Adipocyte (in vitro differentiated cells): ENCODE measurements around the gene CXCL16.

Experiments
- DNase-seq: peaks from one replicate; pipeline ENCODE4 v3.0.0-alpha.2; 2015; ENCODE audit warnings: low read depth
- H3K27me3 ChIP-seq: replicated peaks from 2 replicates; pipeline ENCODE4 v1.7.0; 2013; ENCODE audit warnings: mild to moderate bottlenecking, low read length, moderate library complexity; ENCODE audit not compliant: control insufficient read depth, insufficient read depth
- H3K36me3 ChIP-seq: 2 replicates; pipeline ENCODE4 v1.7.0; 2013; ENCODE audit warnings: low read length, mild to moderate bottlenecking, moderate library complexity; ENCODE audit not compliant: control insufficient read depth, insufficient read depth, severe bottlenecking
- H3K4me1 ChIP-seq: 2 replicates; pipeline ENCODE4 v1.7.0; 2013; ENCODE audit warnings: mild to moderate bottlenecking, low read length, moderate library complexity; ENCODE audit not compliant: control insufficient read depth, insufficient read depth
- H3K4me3 ChIP-seq: 2 replicates; pipeline ENCODE4 v1.7.0; 2013; ENCODE audit warnings: mild to moderate bottlenecking, low read length, moderate library complexity
- H3K9ac ChIP-seq: 2 replicates; pipeline ENCODE4 v1.7.0; 2013; ENCODE audit warnings: mild to moderate bottlenecking, low read length, moderate library complexity
- H3K9me3 ChIP-seq: 2 replicates; pipeline ENCODE4 v1.7.0; 2013; ENCODE audit warnings: mild to moderate bottlenecking, low read length, moderate library complexity; ENCODE audit not compliant: control insufficient read depth

CXCL16 gene

DNA sequence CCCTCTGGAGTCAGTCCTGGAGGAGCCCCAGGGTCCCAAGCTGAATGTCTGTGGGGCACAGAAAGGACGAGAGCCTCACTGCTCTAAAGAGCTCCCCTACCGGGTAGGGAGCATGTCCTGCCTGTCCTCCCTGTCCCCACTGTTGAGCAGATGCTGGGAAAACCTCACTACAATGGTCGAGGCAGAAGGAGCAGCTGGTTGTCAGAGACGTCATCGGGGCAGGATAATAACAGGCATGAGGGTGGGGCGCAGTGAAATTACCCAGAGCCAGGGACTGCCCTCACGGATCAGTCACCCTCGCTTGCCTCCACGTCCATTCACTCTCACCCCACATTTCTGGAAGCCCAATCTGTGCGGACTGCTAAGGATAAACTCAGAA is 32.5 kb upstream of the CXCL16 start:
- no peak for DNase-seq
- peaks cover 31% of the 10 kb centered on the region for H3K27me3 ChIP-seq
- H3K4me1 ChIP-seq = no peaks in the 10 kb centered on the region
- H3K36me3 ChIP-seq = no peaks in the 10 kb centered on the region
- no peak overlapping the region for H3K4me3 ChIP-seq
- H3K9ac ChIP-seq = no peak overlapping the region
- H3K9me3 ChIP-seq = no peaks in the 10 kb centered on the region

DNA sequence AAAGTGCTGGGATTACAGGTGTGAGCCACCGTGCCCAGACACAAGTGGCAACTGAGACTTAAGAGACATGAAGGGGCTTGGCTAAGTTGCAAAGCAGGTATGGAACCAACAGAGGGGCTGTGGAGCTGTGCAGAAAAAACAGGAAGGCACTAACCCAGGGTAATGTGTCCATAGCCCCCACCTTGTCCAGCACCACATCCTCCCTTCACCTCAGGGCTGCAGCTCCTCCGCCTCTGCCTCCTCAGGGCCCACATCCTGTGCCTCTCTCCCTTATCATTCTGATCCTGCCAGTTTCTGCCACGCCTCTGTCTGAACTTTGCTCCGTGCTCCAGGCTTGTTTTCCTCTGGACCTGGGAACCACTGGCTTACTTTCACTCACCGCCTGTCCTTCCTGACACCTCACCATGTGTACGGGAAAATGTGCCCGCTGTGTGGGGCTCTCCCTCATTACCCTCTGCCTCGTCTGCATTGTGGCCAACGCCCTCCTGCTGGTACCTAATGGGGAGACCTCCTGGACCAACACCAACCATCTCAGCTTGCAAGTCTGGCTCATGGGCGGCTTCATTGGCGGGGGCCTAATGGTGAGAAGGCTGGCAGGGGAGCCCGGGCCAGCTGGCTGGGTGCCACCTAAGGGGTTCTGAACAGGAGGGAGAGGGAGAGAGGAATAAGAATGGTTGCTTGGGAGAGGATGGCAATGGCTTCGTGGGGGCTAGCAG is 31.9 kb upstream of the CXCL16 start, which contains the start of gene TM4SF5:
Gene TM4SF5, plus strand, starts transcription at position 368 of the 716 bp plus-strand sequence. Its CDS starts 37 bp downstream, at position 405.
- Histone ChIP-seq H3K36me3 (no peaks in the 10 kb centered on the region), H3K4me3 (no peak within 1 kb of the TSS), H3K27me3 (peaks cover 28% of the 10 kb centered on the region), H3K9me3 (no peaks in the 10 kb centered on the region), H3K4me1 (no peaks in the 10 kb centered on the region), H3K9ac (no peak within 1 kb of the TSS)
- DNase-seq = no peak

DNA sequence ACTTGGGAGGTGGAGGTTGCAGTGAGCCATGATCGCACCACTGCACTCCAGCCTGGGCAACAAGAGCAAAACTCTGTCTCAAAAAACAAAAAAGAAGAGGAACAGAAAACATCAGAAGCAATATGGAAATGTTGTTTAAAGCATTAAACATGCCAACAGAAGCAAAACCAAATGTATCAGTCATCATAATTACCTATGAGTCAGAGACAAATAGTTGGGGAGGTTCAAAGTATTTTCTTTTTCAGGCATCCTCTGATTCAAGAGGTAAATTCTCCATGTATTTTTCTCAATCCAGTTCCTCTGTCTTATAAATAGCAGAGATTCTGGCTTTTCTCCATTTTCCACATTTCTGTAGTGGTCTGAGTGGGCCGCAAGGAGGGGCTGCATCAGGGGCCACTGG is 29.9 kb upstream of the CXCL16 start:
- Histone ChIP-seq H3K4me1 (no peaks in the 10 kb centered on the region), H3K9me3 (no peaks in the 10 kb centered on the region), H3K9ac (no peak overlapping the region), H3K27me3 (peaks cover 27% of the 10 kb centered on the region), H3K36me3 (no peaks in the 10 kb centered on the region), H3K4me3 (no peak overlapping the region)
- DNase-seq = peak; percentile 15

DNA sequence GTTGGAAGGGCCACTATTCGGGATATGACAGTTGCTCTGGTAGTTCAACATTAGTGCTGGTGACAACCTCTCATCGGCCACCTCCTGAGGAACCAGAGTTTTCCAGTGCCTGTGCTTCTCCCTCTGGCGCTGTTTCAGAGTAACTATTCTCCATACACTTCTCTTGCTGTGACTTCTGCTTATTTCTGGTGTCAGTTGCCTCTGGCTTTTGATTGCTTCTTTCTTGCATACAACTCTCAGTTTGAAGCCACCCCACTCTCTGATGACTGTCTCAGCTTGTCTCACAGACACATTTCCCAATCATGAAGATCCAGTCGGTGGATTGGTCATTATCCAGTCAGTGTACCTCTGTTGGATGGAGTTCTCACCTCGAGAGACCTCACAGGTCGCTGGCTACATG is 28.6 kb upstream of the CXCL16 start:
- Histone ChIP-seq H3K36me3 (no peaks in the 10 kb centered on the region), H3K4me1 (no peaks in the 10 kb centered on the region), H3K27me3 (peaks cover 25% of the 10 kb centered on the region), H3K9me3 (no peaks in the 10 kb centered on the region), H3K9ac (no peak overlapping the region), H3K4me3 (no peak overlapping the region)
- DNase-seq = no peak

DNA sequence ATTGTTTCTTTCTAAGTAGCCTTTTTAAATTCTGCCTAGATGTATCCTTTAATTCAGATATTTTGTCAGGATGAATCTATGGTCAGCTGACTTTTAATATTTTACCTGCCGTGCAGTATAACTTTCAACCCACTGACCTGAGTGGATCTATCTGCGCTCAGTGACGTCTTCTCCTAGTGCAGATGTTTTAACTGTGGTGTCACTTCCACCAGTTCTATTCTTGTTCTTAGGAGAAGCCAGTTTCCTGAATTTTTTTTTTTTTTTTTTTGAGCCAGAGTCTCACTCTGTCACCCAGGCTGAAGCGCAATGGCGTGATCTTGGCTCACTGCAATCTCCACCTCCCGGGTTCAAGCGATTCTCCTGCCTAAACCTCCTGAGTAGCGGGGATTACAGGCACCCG is 27.0 kb upstream of the CXCL16 start:
- no peak for DNase-seq
- no peaks in the 10 kb centered on the region for H3K9me3 ChIP-seq
- no peak overlapping the region for H3K4me3 ChIP-seq
- H3K27me3 ChIP-seq = peaks cover 17% of the 10 kb centered on the region
- no peak overlapping the region for H3K9ac ChIP-seq
- no peaks in the 10 kb centered on the region for H3K36me3 ChIP-seq
- H3K4me1 ChIP-seq = no peaks in the 10 kb centered on the region

DNA sequence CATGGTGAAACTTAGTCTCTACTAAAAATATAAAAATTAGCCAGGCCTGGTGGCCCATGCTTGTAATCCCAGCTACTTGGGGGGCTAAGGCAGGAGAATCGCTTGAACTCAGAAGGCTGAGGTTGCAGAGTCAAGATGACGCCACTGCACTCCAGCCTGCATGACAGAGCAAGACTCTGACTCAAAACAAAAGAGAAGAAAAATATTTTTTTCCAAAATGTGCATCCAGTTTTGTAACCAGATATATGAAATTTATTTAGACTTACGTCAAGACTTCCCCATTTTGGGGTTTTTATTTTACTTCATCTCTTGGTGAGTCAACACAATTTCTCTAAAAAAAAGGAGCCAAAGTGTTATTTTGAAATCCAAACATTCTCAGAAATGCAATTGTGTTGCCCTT is 26.5 kb upstream of the CXCL16 start:
- no peaks in the 10 kb centered on the region for H3K4me1 ChIP-seq
- H3K27me3 ChIP-seq = peaks cover 14% of the 10 kb centered on the region
- peak; percentile 45 for DNase-seq
- no peak overlapping the region for H3K9ac ChIP-seq
- no peaks in the 10 kb centered on the region for H3K9me3 ChIP-seq
- no peaks in the 10 kb centered on the region for H3K36me3 ChIP-seq
- no peak overlapping the region for H3K4me3 ChIP-seq

DNA sequence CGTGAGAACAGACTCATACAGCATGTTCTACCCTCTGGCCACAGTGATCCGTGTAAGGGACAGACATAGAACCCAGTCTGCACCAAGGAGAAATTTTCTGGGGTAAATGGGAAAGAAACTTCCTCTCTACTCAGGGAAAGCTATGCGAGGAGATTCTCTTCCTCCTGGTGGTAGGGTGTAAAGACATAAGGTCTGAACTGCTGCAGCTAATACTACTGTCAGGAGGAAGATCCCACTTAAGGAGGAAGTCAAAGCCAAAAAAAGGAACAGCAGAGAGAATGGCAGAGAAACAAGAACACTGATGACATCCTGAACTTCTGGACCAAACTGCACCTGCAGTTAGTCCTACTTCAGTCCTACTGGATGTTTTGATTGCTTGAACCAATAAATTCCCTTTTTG is 24.9 kb upstream of the CXCL16 start:
- Histone ChIP-seq H3K27me3 (peaks cover 25% of the 10 kb centered on the region), H3K9ac (no peak overlapping the region), H3K4me1 (no peaks in the 10 kb centered on the region), H3K36me3 (no peaks in the 10 kb centered on the region), H3K9me3 (no peaks in the 10 kb centered on the region), H3K4me3 (no peak overlapping the region)
- no peak for DNase-seq

DNA sequence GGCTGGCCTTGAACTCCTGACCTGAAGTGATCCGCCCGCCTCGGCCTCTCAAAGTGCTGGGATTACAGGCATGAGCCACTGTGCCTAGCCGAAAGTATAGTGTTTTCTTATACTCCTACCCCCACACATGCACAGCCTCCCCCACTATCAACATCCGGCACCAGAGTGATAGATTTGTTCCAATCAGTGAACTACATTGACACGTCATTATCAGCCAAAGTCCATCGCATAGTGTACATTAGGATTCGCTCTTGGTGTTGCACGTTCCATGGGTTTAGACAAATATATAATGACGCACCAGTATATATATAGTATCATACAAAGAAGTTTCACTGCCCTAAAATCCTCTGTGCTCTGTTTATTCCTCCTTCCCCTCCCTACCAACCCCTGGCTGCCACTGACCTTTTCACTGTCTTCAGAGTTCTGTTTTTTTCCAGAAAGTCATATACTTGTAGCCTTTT is 20.1 kb upstream of the CXCL16 start:
- Histone ChIP-seq H3K36me3 (no peaks in the 10 kb centered on the region), H3K27me3 (peaks cover 45% of the 10 kb centered on the region), H3K9me3 (no peaks in the 10 kb centered on the region), H3K9ac (no peak overlapping the region), H3K4me3 (no peak overlapping the region), H3K4me1 (no peaks in the 10 kb centered on the region)
- DNase-seq = no peak

DNA sequence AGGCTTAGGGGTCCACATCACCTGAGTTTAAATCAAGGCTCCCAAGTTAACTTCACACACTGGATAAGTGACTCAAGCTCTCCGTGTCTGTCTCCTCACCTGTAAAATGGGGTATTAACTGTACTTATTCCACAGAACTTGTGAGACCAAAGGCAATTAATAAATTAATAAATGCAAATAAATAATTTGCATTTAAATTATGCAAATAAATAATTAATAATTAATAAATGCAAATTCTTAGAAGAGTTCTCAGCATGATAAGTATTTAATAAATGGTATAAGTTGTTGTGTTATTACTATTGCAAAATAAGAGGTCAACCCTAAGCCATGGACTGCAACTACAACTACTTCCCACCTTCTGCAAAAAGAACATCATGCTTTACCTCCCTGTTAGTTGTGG is 13.7 kb upstream of the CXCL16 start:
- Histone ChIP-seq H3K27me3 (peaks cover 61% of the 10 kb centered on the region), H3K9me3 (no peaks in the 10 kb centered on the region), H3K4me1 (no peaks in the 10 kb centered on the region), H3K36me3 (no peaks in the 10 kb centered on the region), H3K9ac (no peak overlapping the region), H3K4me3 (no peak overlapping the region)
- DNase-seq = no peak

DNA sequence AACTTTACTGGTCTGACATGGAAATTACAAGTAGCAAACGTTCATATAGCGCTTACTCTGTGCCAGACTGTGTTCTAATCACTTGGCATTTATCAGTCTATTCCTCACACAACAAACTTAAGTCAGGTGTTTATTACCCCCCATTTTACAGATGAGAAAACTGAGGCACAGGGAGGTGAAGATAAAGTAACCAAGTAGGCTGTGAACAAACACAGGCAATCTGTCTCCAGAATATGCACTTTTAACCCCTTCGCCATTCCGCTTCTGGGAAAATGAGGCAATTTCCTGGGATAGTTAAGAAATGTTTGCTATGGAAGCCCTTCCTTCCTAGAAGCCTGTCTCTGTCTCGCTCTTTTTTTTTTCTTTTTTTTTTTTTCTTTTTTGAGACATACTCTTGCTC is 12.2 kb upstream of the CXCL16 start:
- DNase-seq = no peak
- no peak overlapping the region for H3K4me3 ChIP-seq
- no peak overlapping the region for H3K9ac ChIP-seq
- H3K36me3 ChIP-seq = no peaks in the 10 kb centered on the region
- peaks cover 49% of the 10 kb centered on the region for H3K27me3 ChIP-seq
- H3K4me1 ChIP-seq = no peaks in the 10 kb centered on the region
- H3K9me3 ChIP-seq = no peaks in the 10 kb centered on the region

DNA sequence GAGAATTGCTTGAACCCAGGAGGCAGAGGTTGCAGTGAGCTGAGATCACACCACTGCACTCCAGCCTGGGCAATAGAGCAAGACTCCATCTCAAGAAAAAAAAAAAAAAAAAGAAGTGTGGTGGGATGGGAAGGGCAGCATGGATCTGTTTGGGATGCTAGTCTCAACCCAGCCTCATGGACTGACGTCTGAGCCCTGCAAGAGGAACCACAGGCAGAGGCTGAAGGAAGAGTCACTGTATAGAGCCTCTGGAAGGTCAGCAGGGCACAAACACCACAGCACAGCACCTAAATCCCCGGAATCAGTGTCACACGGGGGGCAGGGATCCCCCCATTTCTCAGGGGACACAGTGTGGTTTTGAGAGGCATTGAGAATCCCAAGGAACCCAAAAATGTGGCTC is 10.9 kb upstream of the CXCL16 start:
- Histone ChIP-seq H3K36me3 (no peaks in the 10 kb centered on the region), H3K27me3 (peaks cover 52% of the 10 kb centered on the region), H3K9me3 (no peaks in the 10 kb centered on the region), H3K9ac (no peak overlapping the region), H3K4me3 (no peak overlapping the region), H3K4me1 (no peaks in the 10 kb centered on the region)
- no peak for DNase-seq

DNA sequence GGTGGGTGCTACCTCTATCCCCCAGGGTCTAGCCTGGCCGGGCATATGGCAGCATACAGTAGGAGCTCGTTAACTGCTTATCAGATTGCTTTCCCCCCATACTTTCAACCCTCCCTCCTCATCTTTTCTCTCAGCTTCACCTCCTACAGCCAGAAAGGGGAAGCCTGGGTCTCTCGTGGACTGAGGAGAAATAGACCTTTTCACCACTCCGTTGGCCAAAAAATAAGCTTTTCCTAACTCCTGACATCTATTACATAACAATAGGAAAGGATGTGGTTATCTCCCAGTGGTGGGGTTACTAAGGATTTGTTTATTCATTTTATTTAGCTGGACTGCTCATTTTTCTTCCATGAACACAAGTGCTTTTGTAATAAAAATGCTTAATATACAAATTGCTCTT is 9.0 kb upstream of the CXCL16 start:
- Histone ChIP-seq H3K4me3 (no peak overlapping the region), H3K36me3 (no peaks in the 10 kb centered on the region), H3K27me3 (peaks cover 55% of the 10 kb centered on the region), H3K9me3 (no peaks in the 10 kb centered on the region), H3K4me1 (no peaks in the 10 kb centered on the region), H3K9ac (no peak overlapping the region)
- DNase-seq = no peak
